GM21526 (cell line): ENCODE measurements around the gene P3R3URF.
"Not testable (repeated sequence)": the region's sequence is repeated elsewhere in the genome, so short reads cannot be mapped to it uniquely, and the experiment has no call there.

Experiments used
- ATAC-seq: cut with Tn5 transposase; IDR thresholded peaks from one replicate; pipeline ENCODE4 v1.9.1; 2021; ENCODE audit warnings: moderate library complexity; ENCODE audit not compliant: unreplicated experiment, low FRiP score

P3R3URF gene

DNA sequence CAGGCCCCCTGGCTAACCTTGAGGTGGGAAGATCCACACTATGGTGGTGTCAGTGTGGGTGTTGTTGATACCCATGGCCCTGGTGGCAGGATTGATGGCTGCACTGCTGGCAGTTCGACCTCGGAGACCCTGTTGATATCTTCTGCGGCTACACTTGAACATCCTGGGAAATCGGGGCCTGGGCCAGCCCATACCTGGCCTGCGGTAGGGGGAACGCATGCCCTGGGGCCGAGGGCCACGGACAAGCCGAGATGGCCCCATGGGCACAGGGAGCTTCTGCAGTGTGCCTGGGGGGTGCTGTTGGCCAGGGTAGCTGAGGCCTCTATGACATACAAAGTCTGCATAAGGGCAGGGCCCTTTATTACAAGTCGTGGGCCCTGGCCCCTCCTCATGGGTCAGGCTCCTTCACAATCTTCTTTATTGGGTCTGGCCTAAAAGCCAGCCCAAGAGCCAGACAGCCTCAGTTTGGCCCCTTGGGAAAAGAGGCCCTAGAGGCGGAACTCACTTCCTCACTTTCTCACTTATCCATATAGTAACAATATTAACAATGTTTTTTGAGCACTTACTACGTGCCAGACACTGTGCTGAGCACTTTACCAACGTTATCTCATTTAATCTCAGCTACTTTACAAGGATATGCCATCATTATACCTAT is at the start of gene P3R3URF:
Gene P3R3URF (minus strand): TSS at position 278 of the 655 bp plus-strand sequence. CDS start 17 bp downstream, at position 261.
- ATAC-seq: no peak

DNA sequence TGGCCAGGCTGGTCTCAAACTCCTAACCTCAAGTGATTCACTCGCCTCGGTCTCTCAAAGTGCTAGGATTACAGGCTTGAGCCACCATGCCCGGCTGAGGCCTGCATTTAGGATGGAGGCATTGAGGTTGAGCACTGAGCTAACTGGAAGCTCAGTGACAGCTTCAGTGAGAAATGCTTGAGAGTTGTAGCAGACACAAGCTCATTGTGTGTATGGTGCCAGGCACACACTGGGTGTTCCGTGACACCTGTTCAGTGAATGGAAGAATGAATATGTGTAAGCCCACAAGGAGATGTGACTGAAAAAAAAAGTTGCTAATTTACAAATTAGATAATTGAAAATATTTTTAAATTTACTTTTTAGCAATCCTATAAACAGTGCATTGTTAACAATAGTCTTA is 48.7 kb upstream of the P3R3URF start:
- no peak for ATAC-seq

DNA sequence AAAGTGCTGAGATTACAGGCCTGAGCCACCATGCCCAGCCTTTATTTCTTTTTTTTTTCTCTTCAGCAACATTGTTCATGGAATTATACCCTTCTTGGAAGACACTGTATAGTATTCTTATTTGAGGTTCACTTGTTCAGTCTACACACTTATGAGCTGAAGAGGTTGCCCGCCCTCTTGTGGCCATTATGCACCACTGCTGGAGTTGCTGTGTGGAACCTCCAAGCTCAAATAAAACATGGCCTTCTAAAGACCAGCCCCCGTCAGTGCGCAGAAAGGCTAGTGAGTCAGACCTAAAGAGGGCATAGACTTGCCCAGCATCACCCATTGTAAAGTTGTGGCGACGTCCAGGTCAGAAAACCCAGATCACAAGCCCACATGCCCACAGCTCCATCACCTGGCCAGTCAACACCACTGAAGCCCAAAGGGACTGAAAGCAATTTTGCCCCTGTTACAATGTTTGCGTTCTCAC is 47.2 kb upstream of the P3R3URF start:
- peak; percentile 83 for ATAC-seq

- ATAC-seq: not testable (repeated sequence)
These were observed 46.8 kb upstream of the P3R3URF start for GRCh38 chr1:46223055-46223454.

DNA sequence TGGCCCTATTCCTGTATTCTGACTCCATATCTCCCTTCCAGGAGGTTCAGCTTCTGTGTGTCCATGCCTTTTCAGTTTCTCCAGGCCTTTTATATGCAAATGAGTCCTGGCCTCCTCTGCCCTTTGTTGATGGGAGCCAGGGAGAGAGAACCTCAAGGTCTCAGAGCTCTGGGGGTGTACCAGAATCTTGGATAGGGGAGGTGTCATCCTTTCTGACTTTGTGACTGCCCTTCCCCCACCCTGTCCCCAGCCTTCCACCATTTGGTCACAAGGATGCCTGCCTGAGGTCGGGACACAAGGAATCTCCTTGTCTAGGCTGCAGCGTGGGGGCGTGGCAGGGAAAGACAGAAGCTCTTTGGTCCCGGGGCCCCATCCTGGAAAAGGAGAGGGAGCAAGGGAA is 45.5 kb upstream of the P3R3URF start:
- ATAC-seq: no peak

DNA sequence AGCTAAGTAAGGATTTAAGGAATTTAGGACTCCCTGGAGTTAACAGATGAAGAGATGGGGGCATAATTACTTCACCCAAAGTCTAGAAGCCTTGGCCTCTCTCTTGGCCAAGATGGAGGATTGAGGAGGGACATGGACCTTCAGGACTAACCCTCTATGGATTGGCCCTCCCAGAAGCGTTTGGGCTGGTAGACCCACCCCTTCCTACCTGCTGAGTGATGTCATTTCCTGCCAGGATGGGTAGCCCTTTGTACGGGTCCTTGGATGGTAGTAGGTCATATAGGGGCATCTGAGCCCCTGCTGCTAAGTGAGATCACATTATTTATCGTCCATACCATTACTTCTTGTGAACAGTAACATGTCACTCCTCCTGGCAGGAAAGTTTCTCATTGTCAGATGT is 44.5 kb upstream of the P3R3URF start:
- ATAC-seq: no peak

- no peak for ATAC-seq
These were observed 43.5 kb upstream of the P3R3URF start for GRCh38 chr1:46219551-46220520.

DNA sequence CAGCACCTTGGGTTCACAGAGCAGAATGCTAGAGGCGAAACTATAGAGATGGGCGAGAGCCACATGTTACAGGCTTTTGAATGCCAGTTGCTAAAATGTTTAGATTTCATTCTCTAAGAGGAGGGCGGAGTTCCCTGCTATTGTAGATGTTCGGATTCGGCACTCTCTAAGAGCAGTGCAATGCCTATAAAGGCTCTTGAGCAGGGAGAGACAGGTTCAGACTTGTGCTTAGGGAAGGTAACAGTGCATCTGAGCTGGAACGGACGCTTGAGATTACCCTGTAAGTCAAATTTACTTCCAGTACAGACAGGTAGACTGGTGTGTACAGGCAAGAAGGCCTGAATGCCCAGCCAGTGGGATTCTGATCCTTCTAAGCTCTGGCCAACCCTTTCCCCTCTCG is 42.2 kb upstream of the P3R3URF start:
- no peak for ATAC-seq

- no peak for ATAC-seq
These were observed 39.2 kb upstream of the P3R3URF start for GRCh38 chr1:46215504-46215903.

DNA sequence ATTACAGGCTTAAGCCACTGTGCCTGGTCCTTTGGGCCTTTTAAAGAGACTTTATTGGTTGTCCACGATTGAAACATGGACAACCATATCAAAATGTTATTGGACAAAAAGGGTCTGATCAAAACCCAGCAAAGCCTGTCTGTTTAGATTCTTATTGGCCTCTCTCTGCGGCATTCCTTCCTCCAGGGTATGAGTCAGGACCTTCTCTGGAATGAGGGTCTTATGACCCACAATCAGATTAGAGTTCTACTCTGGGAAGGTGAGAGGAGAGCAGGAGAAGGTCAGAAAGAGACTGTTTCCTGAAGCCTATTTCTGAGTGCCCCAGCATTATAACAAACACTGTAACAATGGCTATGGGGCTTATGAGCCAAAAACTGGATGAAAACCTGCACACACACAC is 34.8 kb upstream of the P3R3URF start:
- ATAC-seq: no peak

DNA sequence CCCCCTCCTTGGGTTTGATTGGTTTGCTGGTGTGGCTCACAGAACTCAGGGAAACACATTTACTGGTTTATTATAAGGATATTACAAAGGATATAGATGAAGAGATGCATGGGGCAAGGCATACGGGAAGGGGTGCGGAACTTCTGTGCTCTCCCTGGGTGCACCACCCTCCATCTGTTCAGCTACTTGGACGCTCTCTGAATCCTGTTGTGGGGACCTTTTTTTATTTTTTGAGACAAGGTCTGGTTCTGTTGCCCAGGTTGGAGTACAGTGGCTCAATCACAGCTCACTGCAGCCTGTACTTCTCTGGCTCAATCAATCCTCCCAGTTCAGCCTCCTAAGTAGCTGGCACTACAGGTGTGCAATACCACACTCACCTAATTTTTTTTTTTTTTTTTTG is 34.3 kb upstream of the P3R3URF start:
- no peak for ATAC-seq

DNA sequence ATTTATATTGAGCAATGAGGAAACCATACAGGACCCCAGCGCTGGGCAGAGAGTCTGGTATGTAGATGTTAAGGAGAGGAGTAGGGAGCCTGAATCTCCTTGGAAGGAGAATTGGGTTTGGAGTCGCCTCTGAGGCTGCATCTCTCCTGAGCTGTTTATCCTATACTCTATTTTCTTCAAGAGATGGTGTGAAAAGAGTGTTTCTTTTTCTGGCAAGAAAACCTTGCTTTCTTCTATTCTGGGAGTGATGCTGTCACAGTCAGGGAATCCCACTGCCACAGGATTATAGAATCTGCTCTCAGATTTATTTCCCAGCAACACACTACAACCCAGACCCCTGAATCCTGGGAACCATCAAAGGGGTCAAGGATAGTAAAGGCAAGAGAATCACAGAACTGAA is 30.1 kb upstream of the P3R3URF start:
- no peak for ATAC-seq

- ATAC-seq: no peak
These were observed 29.5 kb upstream of the P3R3URF start for GRCh38 chr1:46205791-46206190.

DNA sequence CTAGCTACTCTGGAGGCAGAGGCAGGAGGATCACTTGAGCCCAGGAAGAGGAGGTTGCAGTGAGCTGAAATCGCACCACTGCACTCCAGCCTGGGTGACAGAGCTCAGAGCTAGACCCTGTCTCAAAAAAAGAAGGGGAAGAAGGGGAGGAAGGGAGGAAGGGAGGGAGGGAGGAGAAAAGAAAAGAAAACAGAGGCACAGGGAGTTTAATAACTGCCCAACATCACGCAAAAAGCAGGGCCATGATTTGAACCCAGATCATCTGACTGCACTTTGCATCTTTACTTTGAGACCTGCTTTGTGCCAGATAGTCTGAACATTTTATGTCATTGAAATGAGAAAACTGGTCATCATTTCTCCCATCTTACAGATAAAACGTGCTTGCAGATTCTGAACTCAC is 28.9 kb upstream of the P3R3URF start:
- no peak for ATAC-seq

DNA sequence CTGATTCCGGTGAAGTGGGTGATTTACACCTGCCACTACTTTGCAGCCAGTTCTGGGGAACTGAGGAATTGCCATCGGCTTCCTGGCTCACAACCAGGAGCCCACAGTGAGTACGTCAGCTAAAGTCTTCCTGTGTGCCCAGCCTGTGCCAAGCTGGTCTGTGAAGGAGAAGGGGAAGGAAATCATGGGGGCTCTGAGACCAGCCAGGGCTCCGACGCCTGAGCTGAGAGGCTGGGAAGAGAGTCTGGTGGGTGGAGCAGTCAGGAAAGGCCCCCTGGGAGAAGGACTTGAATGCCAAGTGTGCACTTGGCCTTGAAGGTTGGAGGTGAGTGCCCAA is 28.1 kb upstream of the P3R3URF start:
- no peak for ATAC-seq

GRCh38 chr1:46203738-46204405 is 27.6 kb upstream of the P3R3URF start:
- ATAC-seq: no peak

- no peak for ATAC-seq
These were observed 23.0 kb upstream of the P3R3URF start for GRCh38 chr1:46199233-46199749.

DNA sequence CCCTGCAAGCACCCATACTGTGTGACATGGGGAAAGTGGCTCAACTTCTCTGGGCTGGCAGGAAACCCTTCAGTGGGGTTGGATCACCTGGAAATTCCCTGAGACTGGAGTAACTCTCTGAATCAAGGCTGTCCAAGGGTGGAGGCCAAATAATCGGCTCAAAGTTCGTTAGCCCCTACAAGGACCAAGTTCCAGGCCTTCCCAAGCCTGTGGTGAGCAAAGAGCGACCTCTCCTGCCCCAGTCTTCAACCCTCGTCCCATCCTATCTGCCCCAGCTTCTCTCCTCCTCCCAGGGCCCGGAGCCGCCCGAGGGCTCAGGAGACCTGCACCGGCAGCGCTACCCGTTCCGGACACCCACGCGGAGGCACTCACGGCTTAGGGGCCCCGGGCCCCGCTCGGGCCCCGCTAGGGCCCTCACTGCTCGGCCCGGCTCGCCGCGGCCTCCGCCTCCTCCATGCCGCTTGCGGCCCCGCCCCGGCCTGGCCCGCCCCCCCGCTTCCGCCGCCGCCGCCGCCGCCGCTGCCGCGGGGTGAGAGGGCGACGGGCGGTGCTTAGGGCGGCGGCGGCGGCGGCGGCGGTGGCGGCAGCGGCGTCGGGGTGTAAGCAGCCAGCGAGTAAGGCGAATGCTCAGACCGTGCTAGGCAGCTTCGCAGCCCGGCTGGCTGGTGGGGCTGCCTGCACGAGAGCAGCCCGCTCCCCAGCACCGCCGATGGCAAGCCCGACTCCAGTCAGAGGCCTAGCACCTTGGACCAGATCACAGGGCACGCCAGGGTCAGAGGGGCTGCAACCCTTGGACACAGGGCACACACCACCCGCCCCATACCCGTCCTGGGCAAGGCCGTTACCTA is 21.9 kb upstream of the P3R3URF start, which contains the start of gene POMGNT1:
Gene POMGNT1 (minus strand): TSS at position 471 of the 848 bp plus-strand sequence. CDS start 613 bp downstream, outside the sequence.
- peak; percentile 77 for ATAC-seq

DNA sequence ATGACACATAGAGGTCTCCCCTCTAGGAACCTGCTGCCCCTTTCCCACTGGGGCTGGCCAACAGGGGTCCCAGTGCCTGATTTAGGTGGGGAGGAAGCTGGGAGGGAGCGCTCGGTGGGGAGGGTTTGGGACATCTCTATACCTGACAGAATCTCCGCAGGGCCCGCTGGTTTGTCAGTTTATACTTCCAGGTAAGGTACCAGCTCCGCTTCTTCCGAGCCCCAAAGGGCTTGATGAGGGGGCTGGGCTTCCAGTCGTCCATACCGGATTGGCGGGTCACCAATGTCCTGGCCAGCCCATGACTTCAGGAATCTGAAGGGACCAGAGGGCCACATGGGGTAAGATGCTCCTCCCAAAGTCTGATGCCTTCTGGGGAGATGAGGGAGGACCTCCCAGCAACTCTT is 21.3 kb upstream of the P3R3URF start:
- no peak for ATAC-seq

GRCh38 chr1:46196609-46197008 is 20.3 kb upstream of the P3R3URF start:
- ATAC-seq: no peak
